K562 (cell line): ENCODE measurements around the gene ERF. TPM values are rescaled to one million over a fixed set of nuclear protein-coding genes. Genes with fewer than 3 reads are reported as not detected.

Experiments used
- BCL6 ChIP-seq: fragments of 250-450 bp; sonication (Bioruptor Pico); IDR thresholded peaks from 2 replicates; pipeline ENCODE4 v1.4.0; 2020
- CEBPG ChIP-seq, 3 experiments: fragments of 200-800 bp in 1 of 3; sonication (Bioruptor generic) in 1 of 3; sonication (generic) in 1 of 3; formaldehyde crosslinking in 1 of 3; IDR thresholded peaks in 2 of 3; conservative IDR thresholded peaks in 1 of 3; 2 replicates each; pipeline versions ENCODE4 v1.6.1 to v1.8.0; 2016 to 2022; ENCODE audit warnings: missing compliant biosample characterization in 2 of 3, missing genetic modification characterization in 2 of 3, mild to moderate bottlenecking in 1 of 3, missing genetic modification reagents in 1 of 3
- DMBX1 ChIP-seq: fragments of 250-450 bp; sonication (Bioruptor Pico); IDR thresholded peaks from 2 replicates; pipeline ENCODE4 v1.8.0; 2022; ENCODE audit warnings: inconsistent platforms, mild to moderate bottlenecking, moderate library complexity, borderline replicate concordance
- ELF4 ChIP-seq: fragments of 450-650 bp; formaldehyde crosslinking; IDR thresholded peaks from 2 replicates; pipeline ENCODE4 v1.4.0; 2022; ENCODE audit warnings: missing genetic modification characterization
- FOSL1 ChIP-seq: fragments of 200-800 bp; sonication (Bioruptor generic); conservative IDR thresholded peaks from 2 replicates; pipeline ENCODE4 v1.6.1; 2016; ENCODE audit warnings: missing genetic modification characterization, missing compliant biosample characterization
- HNRNPLL ChIP-seq: fragments of 200-400 bp; formaldehyde crosslinking; IDR thresholded peaks from 2 replicates; pipeline ENCODE4 v1.6.1; 2017; ENCODE audit warnings: low read length, low read depth, mild to moderate bottlenecking; ENCODE audit not compliant: poor library complexity, severe bottlenecking
- NCOA4 ChIP-seq: fragments of 450-650 bp; IDR thresholded peaks from 2 replicates; pipeline ENCODE4 v1.6.1; 2018; ENCODE audit warnings: mild to moderate bottlenecking; ENCODE audit not compliant: partially characterized antibody
- RBBP5 ChIP-seq: fragments of 200-600 bp; sonication (generic); IDR thresholded peaks from 2 replicates; pipeline ENCODE4 v1.6.1; 2012; ENCODE audit warnings: borderline replicate concordance, mild to moderate bottlenecking, low read length, control low read depth, inconsistent platforms; ENCODE audit not compliant: insufficient read depth, poor library complexity, severe bottlenecking
- XRCC4 ChIP-seq: IDR thresholded peaks from one replicate; pipeline ENCODE4 v1.6.1; 2011; ENCODE audit not compliant: insufficient read depth, insufficient read length; ENCODE audit errors: extremely low read depth
- polyA plus RNA-seq, 8 experiments: library from polyadenylated mRNA; depleted of rRNA in 4 of 8; stranded (reverse) in 5 of 8; unstranded in 3 of 8; fragments of >200 nt; fragmentation: Nextera tagmentation in 2 of 8; fragmentation: Illumina TruSeq in 1 of 8; extraction: Ambion mirVana in 2 of 8; extraction: Trizol in 1 of 8; gene quantifications; 2 replicates each; pipeline versions ENCODE4 v1.2.1 to v1.2.3, GENCODE V29; 2011 to 2014; ENCODE audit warnings: inconsistent platforms in 1 of 8, missing spikeins in 1 of 8
- total RNA-seq, 7 experiments: library from RNA; depleted of rRNA in 6 of 7; stranded (reverse); fragments of >200 nt in 6 of 7; fragmentation: Illumina TruSeq in 2 of 7; extraction: Trizol in 2 of 7; gene quantifications; 2 replicates each; pipeline versions ENCODE4 v1.2.1 to v1.2.3, GENCODE V29; 2011 to 2021; ENCODE audit warnings: low replicate concordance in 1 of 7
- TF ChIP-seq, protein P1 (sequence below): fragments of 200-800 bp; sonication (Bioruptor generic); IDR thresholded peaks from 2 replicates; pipeline ENCODE4 v1.6.1; 2017; ENCODE audit warnings: missing genetic modification characterization, missing compliant biosample characterization
- TF ChIP-seq, protein P2 (sequence below): fragments of 450-650 bp; formaldehyde crosslinking; IDR thresholded peaks from 2 replicates; pipeline ENCODE4 v1.4.0; 2020; ENCODE audit warnings: mild to moderate bottlenecking, moderate library complexity
- TF ChIP-seq, protein P3 (sequence below): fragments of 450-650 bp; formaldehyde crosslinking; IDR thresholded peaks from 2 replicates; pipeline ENCODE4 v1.4.0; 2020; ENCODE audit warnings: mild to moderate bottlenecking, moderate library complexity
- TF ChIP-seq, protein P4 (sequence below), 3 experiments: fragments of 200-800 bp in 1 of 3; fragments of 250-450 bp in 1 of 3; fragments of 450-650 bp in 1 of 3; sonication (Bioruptor Pico) in 1 of 3; sonication (Bioruptor generic) in 1 of 3; formaldehyde crosslinking in 1 of 3; IDR thresholded peaks; 2 replicates each; pipeline versions ENCODE4 v1.6.1 to v1.8.0; 2016 to 2022; ENCODE audit warnings: mild to moderate bottlenecking in 2 of 3, missing genetic modification characterization in 2 of 3, missing compliant biosample characterization in 1 of 3, moderate library complexity in 1 of 3

The ERF gene
- total and polyA plus RNA-seq, 9 of the 15 experiments (the other 6 are each of a cell fraction or from before 2014, with no cell fraction given): 0.03 to 75.4 (median 27.0) TPM

DNA sequence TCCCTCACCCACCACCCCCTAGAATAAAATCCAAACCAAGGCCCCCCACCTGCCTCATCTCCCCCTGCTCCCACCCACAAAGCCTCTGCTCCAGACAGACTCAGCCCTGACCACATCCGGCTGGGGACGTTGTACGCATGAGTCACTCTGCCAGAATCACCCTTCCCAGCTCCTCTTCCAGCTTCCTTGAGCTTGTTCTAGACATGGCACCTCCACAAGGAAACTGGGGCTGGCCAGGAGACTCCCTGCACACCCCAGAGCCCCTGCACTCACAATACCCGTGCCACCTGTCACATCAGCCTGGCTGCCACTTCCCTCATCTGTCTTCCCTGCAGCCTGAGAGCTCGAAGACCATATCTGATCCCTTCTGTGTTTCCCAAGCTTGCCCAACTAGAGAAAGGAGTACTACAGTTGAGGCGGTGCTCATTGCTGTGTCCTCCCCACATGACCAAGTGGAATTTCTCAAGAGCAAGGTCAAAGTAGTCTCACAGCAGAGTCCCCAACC is 47.1 kb downstream of the ERF start (continued):
- no peak for TF ChIP-seq HNRNPLL
- peak; percentile 69; the same call in 1 of the 2 replicates for TF ChIP-seq DMBX1 (CRISPR knock-in tag)
- peak; percentile 25 for TF ChIP-seq RBBP5
- no peak for TF ChIP-seq NCOA4
- TF ChIP-seq, protein P1, sequence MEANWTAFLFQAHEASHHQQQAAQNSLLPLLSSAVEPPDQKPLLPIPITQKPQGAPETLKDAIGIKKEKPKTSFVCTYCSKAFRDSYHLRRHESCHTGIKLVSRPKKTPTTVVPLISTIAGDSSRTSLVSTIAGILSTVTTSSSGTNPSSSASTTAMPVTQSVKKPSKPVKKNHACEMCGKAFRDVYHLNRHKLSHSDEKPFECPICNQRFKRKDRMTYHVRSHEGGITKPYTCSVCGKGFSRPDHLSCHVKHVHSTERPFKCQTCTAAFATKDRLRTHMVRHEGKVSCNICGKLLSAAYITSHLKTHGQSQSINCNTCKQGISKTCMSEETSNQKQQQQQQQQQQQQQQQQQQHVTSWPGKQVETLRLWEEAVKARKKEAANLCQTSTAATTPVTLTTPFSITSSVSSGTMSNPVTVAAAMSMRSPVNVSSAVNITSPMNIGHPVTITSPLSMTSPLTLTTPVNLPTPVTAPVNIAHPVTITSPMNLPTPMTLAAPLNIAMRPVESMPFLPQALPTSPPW (CRISPR knock-in tag): peak; percentile 41
- TF ChIP-seq CEBPG (CRISPR knock-in tag; IDR thresholded peaks at IDR 0.05): peak; percentile 34; the same call in 1 of the 2 replicates
- no peak for TF ChIP-seq CEBPG (tag; conservative IDR thresholded peaks at IDR 0.05 in 1 of 2, IDR thresholded peaks at IDR 0.05 in 1 of 2)
- TF ChIP-seq, protein P2, sequence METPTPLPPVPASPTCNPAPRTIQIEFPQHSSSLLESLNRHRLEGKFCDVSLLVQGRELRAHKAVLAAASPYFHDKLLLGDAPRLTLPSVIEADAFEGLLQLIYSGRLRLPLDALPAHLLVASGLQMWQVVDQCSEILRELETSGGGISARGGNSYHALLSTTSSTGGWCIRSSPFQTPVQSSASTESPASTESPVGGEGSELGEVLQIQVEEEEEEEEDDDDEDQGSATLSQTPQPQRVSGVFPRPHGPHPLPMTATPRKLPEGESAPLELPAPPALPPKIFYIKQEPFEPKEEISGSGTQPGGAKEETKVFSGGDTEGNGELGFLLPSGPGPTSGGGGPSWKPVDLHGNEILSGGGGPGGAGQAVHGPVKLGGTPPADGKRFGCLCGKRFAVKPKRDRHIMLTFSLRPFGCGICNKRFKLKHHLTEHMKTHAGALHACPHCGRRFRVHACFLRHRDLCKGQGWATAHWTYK (CRISPR knock-in tag): 0 out of 2 replicates have a peak, but pooled peaks have one; percentile 29
- TF ChIP-seq, protein P3, sequence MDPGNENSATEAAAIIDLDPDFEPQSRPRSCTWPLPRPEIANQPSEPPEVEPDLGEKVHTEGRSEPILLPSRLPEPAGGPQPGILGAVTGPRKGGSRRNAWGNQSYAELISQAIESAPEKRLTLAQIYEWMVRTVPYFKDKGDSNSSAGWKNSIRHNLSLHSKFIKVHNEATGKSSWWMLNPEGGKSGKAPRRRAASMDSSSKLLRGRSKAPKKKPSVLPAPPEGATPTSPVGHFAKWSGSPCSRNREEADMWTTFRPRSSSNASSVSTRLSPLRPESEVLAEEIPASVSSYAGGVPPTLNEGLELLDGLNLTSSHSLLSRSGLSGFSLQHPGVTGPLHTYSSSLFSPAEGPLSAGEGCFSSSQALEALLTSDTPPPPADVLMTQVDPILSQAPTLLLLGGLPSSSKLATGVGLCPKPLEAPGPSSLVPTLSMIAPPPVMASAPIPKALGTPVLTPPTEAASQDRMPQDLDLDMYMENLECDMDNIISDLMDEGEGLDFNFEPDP (CRISPR knock-in tag): 0 out of 2 replicates have a peak, but pooled peaks have one; percentile 44
- TF ChIP-seq, protein P4, sequence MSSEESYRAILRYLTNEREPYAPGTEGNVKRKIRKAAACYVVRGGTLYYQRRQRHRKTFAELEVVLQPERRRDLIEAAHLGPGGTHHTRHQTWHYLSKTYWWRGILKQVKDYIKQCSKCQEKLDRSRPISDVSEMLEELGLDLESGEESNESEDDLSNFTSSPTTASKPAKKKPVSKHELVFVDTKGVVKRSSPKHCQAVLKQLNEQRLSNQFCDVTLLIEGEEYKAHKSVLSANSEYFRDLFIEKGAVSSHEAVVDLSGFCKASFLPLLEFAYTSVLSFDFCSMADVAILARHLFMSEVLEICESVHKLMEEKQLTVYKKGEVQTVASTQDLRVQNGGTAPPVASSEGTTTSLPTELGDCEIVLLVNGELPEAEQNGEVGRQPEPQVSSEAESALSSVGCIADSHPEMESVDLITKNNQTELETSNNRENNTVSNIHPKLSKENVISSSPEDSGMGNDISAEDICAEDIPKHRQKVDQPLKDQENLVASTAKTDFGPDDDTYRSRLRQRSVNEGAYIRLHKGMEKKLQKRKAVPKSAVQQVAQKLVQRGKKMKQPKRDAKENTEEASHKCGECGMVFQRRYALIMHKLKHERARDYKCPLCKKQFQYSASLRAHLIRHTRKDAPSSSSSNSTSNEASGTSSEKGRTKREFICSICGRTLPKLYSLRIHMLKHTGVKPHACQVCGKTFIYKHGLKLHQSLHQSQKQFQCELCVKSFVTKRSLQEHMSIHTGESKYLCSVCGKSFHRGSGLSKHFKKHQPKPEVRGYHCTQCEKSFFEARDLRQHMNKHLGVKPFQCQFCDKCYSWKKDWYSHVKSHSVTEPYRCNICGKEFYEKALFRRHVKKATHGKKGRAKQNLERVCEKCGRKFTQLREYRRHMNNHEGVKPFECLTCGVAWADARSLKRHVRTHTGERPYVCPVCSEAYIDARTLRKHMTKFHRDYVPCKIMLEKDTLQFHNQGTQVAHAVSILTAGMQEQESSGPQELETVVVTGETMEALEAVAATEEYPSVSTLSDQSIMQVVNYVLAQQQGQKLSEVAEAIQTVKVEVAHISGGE (CRISPR knock-in tag; IDR thresholded peaks at IDR 0.05): 0 out of 6 replicates have a peak, but pooled peaks of 1 of the 3 experiments have one; percentile 30
- TF ChIP-seq FOSL1 (tag): peak; percentile 89
- no peak for TF ChIP-seq XRCC4
- TF ChIP-seq BCL6: no peak
- TF ChIP-seq ELF4: 0 out of 2 replicates have a peak, but pooled peaks have one; percentile 12
